GM20431 (cell line): Measurements from ENCODE around the gene YWHAB.

Experiments used
- in situ Hi-C: fragments of 300-500 bp; cut with MseI, MboI; formaldehyde crosslinking; loops from one replicate; pipeline ENCODE4 v1.15.0; 2020; ENCODE audit warnings: low sequenced_read_pairs; ENCODE audit not compliant: unreplicated experiment

The YWHAB gene

GRCh38 chr20:44946271-44946852 lies 60.9 kb downstream of the YWHAB start:
- in situ Hi-C loops, result no loop called here

GRCh38 chr20:44948107-44948506 lies 62.6 kb downstream of the YWHAB start:
- in situ Hi-C loops, result no loop called here

- in situ Hi-C loops, result no loop called here
These were observed 63.0 kb downstream of the YWHAB start for GRCh38 chr20:44948513-44948912.

GRCh38 chr20:44950368-44950767 lies 64.9 kb downstream of the YWHAB start:
- in situ Hi-C loops, result no loop called here

- in situ Hi-C loops, result no loop called here
These were observed 67.2 kb downstream of the YWHAB start for GRCh38 chr20:44952731-44953130.

DNA sequence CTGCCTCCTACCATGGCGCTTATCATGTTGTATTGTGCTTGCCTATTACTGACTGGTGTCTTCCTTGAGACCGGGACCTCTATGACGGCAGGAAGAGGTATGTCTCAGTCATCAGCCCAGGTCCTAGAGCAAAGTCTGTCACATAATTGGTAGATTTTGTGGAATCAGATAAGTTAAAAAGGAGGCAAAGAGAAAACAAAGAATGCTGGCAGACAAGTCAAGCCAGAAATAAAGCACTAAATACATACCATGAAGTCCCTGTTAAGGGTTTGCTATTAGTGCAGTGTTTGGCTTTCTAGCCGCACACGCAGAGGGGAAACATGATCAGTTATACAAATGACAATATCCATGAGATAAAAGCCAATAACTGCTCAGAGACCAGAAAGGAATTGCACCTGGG lies 68.7 kb downstream of the YWHAB start:
- in situ Hi-C loops, result no loop called here

- in situ Hi-C loops, result no loop called here
These were observed 69.8 kb downstream of the YWHAB start for GRCh38 chr20:44955270-44955669.

- in situ Hi-C loops, result no loop called here
These were observed 70.9 kb downstream of the YWHAB start for GRCh38 chr20:44956410-44956809.
